ENCODE results near the gene PPP1R14C.

GRCh38 chr6:150248300-150248699, 105.5 kb downstream of the PPP1R14C start:
- TF ChIP-seq CTCF (IDR thresholded peaks at IDR 0.05) = no peak
- no peak for TF ChIP-seq POLR2A (IDR thresholded peaks at IDR 0.05)

All from uterus (tissue), 2 donors.